Suppressor macrophage (primary cell): ENCODE data around the gene UFSP2.
A peak's percentile ranks its signal among the peaks of the same experiment; 100 is the strongest.

Source experiments
- DNase-seq, 4 experiments: peaks; one replicate each; pipeline ENCODE4 v3.0.0-alpha.2; 2020 to 2022

The UFSP2 gene

GRCh38 chr4:185424905-185425646, 688 bp downstream of the UFSP2 start:
- DNase-seq: peak in 2 of 4 experiments; percentile 18 to 30

GRCh38 chr4:185421366-185422124, 4.2 kb downstream of the UFSP2 start:
- DNase-seq: no peak

GRCh38 chr4:185416955-185417354, 8.8 kb downstream of the UFSP2 start:
- no peak for DNase-seq

- no peak for DNase-seq
Observed at GRCh38 chr4:185412412-185412811, 13.4 kb downstream of the UFSP2 start.

- peak; percentile 51 to 81 (median 70) for DNase-seq
Observed at GRCh38 chr4:185411849-185412248, 13.9 kb downstream of the UFSP2 start.

GRCh38 chr4:185408432-185408831, 17.3 kb downstream of the UFSP2 start:
- DNase-seq: no peak

- DNase-seq: peak; percentile 61 to 84 (median 72)
Observed at GRCh38 chr4:185405296-185405999, 20.3 kb downstream of the UFSP2 start.

GRCh38 chr4:185404031-185404430, 21.7 kb downstream of the UFSP2 start:
- DNase-seq: no peak

GRCh38 chr4:185399466-185399865, 26.3 kb downstream of the UFSP2 start:
- no peak for DNase-seq

GRCh38 chr4:185398618-185399017, 27.1 kb downstream of the UFSP2 start:
- DNase-seq: peak in 2 of 4 experiments; percentile 62 to 67

- DNase-seq: peak in 2 of 4 experiments; percentile 22 to 33
Observed at GRCh38 chr4:185396724-185397385, 28.9 kb downstream of the UFSP2 start, which contains the start of gene ANKRD37. TSS of gene ANKRD37 (plus strand) at chr4:185396841. CDS start at chr4:185396924, 83 bp downstream.

GRCh38 chr4:185395956-185396723, 29.6 kb downstream of the UFSP2 start:
- peak; percentile 98 to 99 (median 99) for DNase-seq

GRCh38 chr4:185395238-185395955, 30.4 kb downstream of the UFSP2 start, which contains the start of gene LRP2BP:
TSS of gene LRP2BP (minus strand) at chr4:185395924. CDS start at chr4:185378186, 17,738 bp downstream.
- peak in 1 of 4 experiments; percentile 18 for DNase-seq

GRCh38 chr4:185394568-185395237, 31.1 kb downstream of the UFSP2 start:
- no peak for DNase-seq

GRCh38 chr4:185392156-185392555, 33.6 kb downstream of the UFSP2 start:
- DNase-seq: no peak

GRCh38 chr4:185390941-185391340, 34.8 kb downstream of the UFSP2 start:
- no peak for DNase-seq

- DNase-seq: no peak
Observed at GRCh38 chr4:185387957-185388356, 37.8 kb downstream of the UFSP2 start.

GRCh38 chr4:185384930-185385331, 40.8 kb downstream of the UFSP2 start:
- no peak for DNase-seq

- DNase-seq: no peak
Observed at GRCh38 chr4:185384061-185384460, 41.7 kb downstream of the UFSP2 start.

GRCh38 chr4:185383451-185383850, 42.3 kb downstream of the UFSP2 start:
- no peak for DNase-seq
